K562 (cell line): ENCODE data around the gene DNASE1L3. TPM values are rescaled to one million over a fixed set of nuclear protein-coding genes. Genes with fewer than 3 reads are reported as not detected.
A peak's percentile ranks its signal among the peaks of the same experiment; 100 is the strongest.

Experiments used
- HDAC8 ChIP-seq: fragments of 450-650 bp; IDR thresholded peaks from 2 replicates; pipeline ENCODE4 v1.6.1; 2016; ENCODE audit warnings: mild to moderate bottlenecking, missing genetic modification characterization, moderate library complexity, missing compliant biosample characterization
- SMARCA5 ChIP-seq: fragments of 450-650 bp; IDR thresholded peaks from 2 replicates; pipeline ENCODE4 v1.6.1; 2016
- ZC3H11A ChIP-seq: IDR thresholded peaks from 2 replicates; pipeline ENCODE4 v1.6.1; 2012; ENCODE audit warnings: low read depth, low read length, improper control_type of control experiment
- ZNF274 ChIP-seq: IDR thresholded peaks from 2 replicates; pipeline ENCODE4 v1.6.1; 2011; ENCODE audit warnings: low read depth, mild to moderate bottlenecking, low read length, moderate library complexity, borderline replicate concordance
- polyA plus RNA-seq, 8 experiments: library from polyadenylated mRNA; depleted of rRNA in 4 of 8; stranded (reverse) in 5 of 8; unstranded in 3 of 8; fragments of >200 nt; fragmentation: Nextera tagmentation in 2 of 8; fragmentation: Illumina TruSeq in 1 of 8; extraction: Ambion mirVana in 2 of 8; extraction: Trizol in 1 of 8; gene quantifications; 2 replicates each; pipeline versions ENCODE4 v1.2.1 to v1.2.3, GENCODE V29; 2011 to 2014; ENCODE audit warnings: inconsistent platforms in 1 of 8, missing spikeins in 1 of 8
- total RNA-seq, 7 experiments: library from RNA; depleted of rRNA in 6 of 7; stranded (reverse); fragments of >200 nt in 6 of 7; fragmentation: Illumina TruSeq in 2 of 7; extraction: Trizol in 2 of 7; gene quantifications; 2 replicates each; pipeline versions ENCODE4 v1.2.1 to v1.2.3, GENCODE V29; 2011 to 2021; ENCODE audit warnings: low replicate concordance in 1 of 7
- TF ChIP-seq, protein P1 (sequence below), 2 experiments: fragments of 450-650 bp; IDR thresholded peaks; 2 replicates each; pipeline ENCODE4 v1.6.1; 2016; ENCODE audit warnings: mild to moderate bottlenecking in 2 of 2, borderline replicate concordance in 1 of 2, low read depth in 1 of 2, moderate library complexity in 1 of 2
- TF ChIP-seq, protein P2 (sequence below): fragments of 250-450 bp; sonication (Bioruptor Pico); IDR thresholded peaks from 2 replicates; pipeline ENCODE4 v1.4.0; 2020; ENCODE audit warnings: borderline replicate concordance
- TF ChIP-seq, protein P3 (sequence below), 2 experiments: fragments of 450-650 bp; formaldehyde crosslinking in 1 of 2; IDR thresholded peaks; 2 replicates each; pipeline versions ENCODE4 v1.4.0 to v1.6.1; 2014 to 2020; ENCODE audit warnings: mild to moderate bottlenecking in 2 of 2, borderline replicate concordance in 1 of 2, low read depth in 1 of 2

DNASE1L3 gene
- total and polyA plus RNA-seq, 9 of the 15 experiments (the other 6 are each of a cell fraction or from before 2014, with no cell fraction given) = 0.06 TPM; not detected in 8

DNA sequence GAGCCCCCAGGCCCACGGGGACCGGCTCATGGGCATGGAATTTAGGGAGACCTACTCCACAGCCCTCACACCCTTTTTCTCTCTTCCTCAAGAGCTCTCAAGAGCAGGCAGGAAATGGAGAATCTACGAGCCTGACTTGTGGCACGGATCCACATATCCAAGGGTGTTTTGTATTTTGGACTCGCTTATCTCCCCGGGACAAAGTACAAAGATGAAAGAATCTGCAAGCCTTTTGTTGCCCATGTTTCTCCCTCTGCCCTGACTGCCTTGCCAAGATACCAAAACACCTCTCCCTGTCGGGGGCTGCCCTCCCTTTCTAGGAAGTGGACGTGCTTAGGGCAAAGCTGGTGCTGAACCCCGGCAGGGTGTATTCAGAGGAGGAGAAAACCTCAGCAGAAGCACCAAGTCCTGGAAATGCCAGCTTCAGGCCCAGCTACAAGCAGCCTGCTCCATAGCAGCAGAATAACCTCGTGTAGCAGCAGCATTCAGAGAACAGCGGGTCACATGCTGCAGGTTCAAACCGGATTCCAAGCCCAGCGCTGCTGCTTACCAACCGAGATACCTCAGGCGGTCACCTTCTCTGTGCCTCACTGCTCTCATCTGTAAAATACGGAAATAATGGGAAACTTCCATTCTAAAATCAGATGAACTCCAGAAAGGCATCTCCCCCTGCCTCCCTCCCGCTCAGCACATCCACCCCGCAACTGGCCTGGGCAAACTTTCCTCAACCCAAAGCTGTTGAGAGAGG is 35.2 kb downstream of the DNASE1L3 start (continued):
- TF ChIP-seq, protein P1, sequence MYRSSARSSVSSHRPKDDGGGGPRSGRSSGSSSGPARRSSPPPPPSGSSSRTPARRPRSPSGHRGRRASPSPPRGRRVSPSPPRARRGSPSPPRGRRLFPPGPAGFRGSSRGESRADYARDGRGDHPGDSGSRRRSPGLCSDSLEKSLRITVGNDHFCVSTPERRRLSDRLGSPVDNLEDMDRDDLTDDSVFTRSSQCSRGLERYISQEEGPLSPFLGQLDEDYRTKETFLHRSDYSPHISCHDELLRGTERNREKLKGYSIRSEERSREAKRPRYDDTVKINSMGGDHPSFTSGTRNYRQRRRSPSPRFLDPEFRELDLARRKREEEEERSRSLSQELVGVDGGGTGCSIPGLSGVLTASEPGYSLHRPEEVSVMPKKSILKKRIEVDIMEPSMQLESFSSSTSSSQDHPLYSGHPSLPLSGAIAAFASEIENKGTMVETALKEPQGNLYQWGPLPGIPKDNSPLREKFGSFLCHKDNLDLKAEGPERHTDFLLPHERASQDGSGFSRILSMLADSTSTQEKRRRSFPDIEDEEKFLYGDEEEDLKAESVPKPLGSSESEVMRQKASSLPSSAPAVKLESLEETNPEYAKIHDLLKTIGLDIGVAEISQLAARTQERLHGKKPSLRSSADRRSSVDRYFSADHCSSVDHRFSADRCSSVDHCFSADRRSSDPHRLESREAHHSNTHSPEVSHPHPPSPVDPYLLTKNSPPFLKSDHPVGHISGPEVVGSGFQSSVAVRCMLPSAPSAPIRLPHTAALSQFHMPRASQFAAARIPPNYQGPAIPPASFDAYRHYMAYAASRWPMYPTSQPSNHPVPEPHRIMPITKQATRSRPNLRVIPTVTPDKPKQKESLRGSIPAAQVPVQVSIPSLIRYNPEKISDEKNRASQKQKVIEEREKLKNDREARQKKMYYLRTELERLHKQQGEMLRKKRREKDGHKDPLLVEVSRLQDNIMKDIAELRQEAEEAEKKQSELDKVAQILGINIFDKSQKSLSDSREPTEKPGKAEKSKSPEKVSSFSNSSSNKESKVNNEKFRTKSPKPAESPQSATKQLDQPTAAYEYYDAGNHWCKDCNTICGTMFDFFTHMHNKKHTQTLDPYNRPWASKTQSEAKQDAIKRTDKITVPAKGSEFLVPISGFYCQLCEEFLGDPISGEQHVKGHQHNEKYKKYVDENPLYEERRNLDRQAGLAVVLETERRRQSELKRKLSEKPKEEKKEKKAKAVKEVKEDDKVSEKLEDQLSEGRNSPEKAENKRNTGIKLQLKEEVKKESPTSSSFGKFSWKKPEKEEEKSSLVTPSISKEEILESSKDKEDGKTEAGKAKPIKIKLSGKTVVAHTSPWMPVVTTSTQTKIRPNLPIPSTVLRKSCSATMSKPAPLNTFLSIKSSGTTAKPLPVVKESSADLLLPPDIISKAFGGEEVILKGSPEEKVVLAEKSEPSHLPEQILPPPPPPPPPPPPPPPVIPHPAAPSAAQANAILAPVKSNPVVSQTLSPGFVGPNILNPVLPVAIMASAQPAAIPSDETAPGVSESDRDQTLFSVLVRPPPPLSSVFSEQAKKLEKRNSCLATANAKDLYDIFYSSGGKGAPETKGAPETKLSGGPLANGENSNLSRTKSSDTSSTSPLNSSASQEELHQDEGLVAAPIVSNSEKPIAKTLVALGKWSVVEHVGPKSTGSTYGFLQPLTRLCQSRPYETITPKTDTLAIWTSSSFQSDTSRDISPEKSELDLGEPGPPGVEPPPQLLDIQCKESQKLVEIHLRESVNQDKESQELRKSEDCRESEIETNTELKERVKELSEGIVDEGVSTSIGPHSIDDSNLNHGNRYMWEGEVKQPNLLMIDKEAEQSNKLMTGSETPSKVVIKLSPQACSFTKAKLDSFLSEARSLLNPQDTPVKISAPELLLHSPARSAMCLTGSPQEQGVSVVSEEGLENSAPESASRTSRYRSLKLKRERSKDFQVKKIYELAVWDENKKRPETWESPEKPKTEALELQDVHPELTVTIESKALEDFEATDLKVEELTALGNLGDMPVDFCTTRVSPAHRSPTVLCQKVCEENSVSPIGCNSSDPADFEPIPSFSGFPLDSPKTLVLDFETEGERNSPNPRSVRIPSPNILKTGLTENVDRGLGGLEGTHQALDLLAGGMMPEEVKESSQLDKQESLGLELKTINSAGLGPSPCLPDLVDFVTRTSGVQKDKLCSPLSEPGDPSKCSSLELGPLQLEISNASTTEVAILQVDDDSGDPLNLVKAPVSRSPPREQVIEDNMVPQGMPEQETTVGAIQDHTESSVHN (IDR thresholded peaks at IDR 0.05; ENCODE audit: borderline replicate concordance in 1 of 2, low read depth in 1 of 2) = no peak
- TF ChIP-seq ZNF274 (no peak), SMARCA5 (no peak), ZC3H11A (no peak), HDAC8 (tag) (no peak)
- TF ChIP-seq, protein P2, sequence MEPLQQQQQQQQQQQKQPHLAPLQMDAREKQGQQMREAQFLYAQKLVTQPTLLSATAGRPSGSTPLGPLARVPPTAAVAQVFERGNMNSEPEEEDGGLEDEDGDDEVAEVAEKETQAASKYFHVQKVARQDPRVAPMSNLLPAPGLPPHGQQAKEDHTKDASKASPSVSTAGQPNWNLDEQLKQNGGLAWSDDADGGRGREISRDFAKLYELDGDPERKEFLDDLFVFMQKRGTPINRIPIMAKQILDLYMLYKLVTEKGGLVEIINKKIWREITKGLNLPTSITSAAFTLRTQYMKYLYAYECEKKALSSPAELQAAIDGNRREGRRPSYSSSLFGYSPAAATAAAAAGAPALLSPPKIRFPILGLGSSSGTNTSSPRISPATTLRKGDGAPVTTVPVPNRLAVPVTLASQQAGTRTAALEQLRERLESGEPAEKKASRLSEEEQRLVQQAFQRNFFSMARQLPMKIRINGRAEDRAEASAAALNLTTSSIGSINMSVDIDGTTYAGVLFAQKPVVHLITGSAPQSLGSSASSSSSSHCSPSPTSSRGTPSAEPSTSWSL (CRISPR knock-in tag) = no peak
- TF ChIP-seq, protein P3, sequence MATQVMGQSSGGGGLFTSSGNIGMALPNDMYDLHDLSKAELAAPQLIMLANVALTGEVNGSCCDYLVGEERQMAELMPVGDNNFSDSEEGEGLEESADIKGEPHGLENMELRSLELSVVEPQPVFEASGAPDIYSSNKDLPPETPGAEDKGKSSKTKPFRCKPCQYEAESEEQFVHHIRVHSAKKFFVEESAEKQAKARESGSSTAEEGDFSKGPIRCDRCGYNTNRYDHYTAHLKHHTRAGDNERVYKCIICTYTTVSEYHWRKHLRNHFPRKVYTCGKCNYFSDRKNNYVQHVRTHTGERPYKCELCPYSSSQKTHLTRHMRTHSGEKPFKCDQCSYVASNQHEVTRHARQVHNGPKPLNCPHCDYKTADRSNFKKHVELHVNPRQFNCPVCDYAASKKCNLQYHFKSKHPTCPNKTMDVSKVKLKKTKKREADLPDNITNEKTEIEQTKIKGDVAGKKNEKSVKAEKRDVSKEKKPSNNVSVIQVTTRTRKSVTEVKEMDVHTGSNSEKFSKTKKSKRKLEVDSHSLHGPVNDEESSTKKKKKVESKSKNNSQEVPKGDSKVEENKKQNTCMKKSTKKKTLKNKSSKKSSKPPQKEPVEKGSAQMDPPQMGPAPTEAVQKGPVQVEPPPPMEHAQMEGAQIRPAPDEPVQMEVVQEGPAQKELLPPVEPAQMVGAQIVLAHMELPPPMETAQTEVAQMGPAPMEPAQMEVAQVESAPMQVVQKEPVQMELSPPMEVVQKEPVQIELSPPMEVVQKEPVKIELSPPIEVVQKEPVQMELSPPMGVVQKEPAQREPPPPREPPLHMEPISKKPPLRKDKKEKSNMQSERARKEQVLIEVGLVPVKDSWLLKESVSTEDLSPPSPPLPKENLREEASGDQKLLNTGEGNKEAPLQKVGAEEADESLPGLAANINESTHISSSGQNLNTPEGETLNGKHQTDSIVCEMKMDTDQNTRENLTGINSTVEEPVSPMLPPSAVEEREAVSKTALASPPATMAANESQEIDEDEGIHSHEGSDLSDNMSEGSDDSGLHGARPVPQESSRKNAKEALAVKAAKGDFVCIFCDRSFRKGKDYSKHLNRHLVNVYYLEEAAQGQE (IDR thresholded peaks at IDR 0.05; ENCODE audit: borderline replicate concordance) = peak; percentile 40; the same call in 1 of the 2 replicates
- TF ChIP-seq, protein P3 (CRISPR knock-in tag; IDR thresholded peaks at IDR 0.05; ENCODE audit: low read depth) = no peak
